Activated CD4-positive, alpha-beta T cell treated with anti-CD3 and anti-CD28 coated beads for 24 hours (primary cell): ENCODE measurements around the gene ZNF316.

Experiments
- DNase-seq, 2 donors: peaks; one replicate each; pipeline ENCODE4 v3.0.0-alpha.2; 2020; ENCODE audit warnings: low read depth in 2 of 2

ZNF316 gene

GRCh38 chr7:6691103-6691502 is 54.0 kb downstream of the ZNF316 start:
- DNase-seq, result no peak

GRCh38 chr7:6691609-6692106 is 54.5 kb downstream of the ZNF316 start:
- DNase-seq, result no peak

GRCh38 chr7:6700793-6701192 is 63.7 kb downstream of the ZNF316 start:
- no peak for DNase-seq

- DNase-seq, result no peak
These were observed 64.7 kb downstream of the ZNF316 start for GRCh38 chr7:6701860-6702259.
